ENCODE data around the gene SORCS1.

Gene SORCS1

GRCh38 chr10:106765928-106766327 lies 398.6 kb downstream of the SORCS1 start (continued):
- TF ChIP-seq ZBTB10 (tag by site-specific recombination; IDR thresholded peaks at IDR 0.05) (no peak), ZNF510 (tag by site-specific recombination; IDR thresholded peaks at IDR 0.05; ENCODE audit: insufficient replicate concordance) (no peak), ZXDB (tag by site-specific recombination; IDR thresholded peaks at IDR 0.05) (no peak), ZNF704 (tag by site-specific recombination; IDR thresholded peaks at IDR 0.05) (no peak), ZSCAN30 (tag by site-specific recombination; IDR thresholded peaks at IDR 0.05) (no peak), ZNF404 (tag by site-specific recombination; IDR thresholded peaks at IDR 0.05) (no peak), ZNF10 (tag by site-specific recombination; IDR thresholded peaks at IDR 0.05) (no peak), MZF1 (tag by site-specific recombination; IDR thresholded peaks at IDR 0.05; ENCODE audit: borderline replicate concordance) (no peak), EGR2 (tag by site-specific recombination; IDR thresholded peaks at IDR 0.05; ENCODE audit: low read depth) (no peak), GFI1B (tag by site-specific recombination; IDR thresholded peaks at IDR 0.05) (no peak), ZEB2 (tag by site-specific recombination; IDR thresholded peaks at IDR 0.05) (no peak), ZNF239 (tag by site-specific recombination; IDR thresholded peaks at IDR 0.05) (no peak), ZNF140 (tag by site-specific recombination; IDR thresholded peaks at IDR 0.05) (no peak), HOXC10 (CRISPR knock-in tag; IDR thresholded peaks at IDR 0.05) (no peak), ZNF660 (tag by site-specific recombination; IDR thresholded peaks at IDR 0.05) (no peak), ZNF76 (tag by site-specific recombination; IDR thresholded peaks at IDR 0.05; ENCODE audit: borderline replicate concordance, low read depth) (no peak)

GRCh38 chr10:106765241-106765754 lies 399.2 kb downstream of the SORCS1 start:
- CTCF ChIA-PET: interaction anchor here (0.5 to 1.5 kb wide), 2 partner anchors 60 to 67 kb away, joined by 3 to 6 read pairs; no protein-coding TSS in a partner anchor
- Histone ChIP-seq H3K36me3 (ENCODE audit: control insufficient read depth in 2 of 2, insufficient read depth in 1 of 2, low read length in 2 of 2) (no peaks in the 10 kb centered on the region), H3K9me3 (ENCODE audit: control insufficient read depth, insufficient read depth, low read depth, low read length) (no peaks in the 10 kb centered on the region), H3K4me3 (ENCODE audit: low read depth, low read length) (no peak overlapping the region), H3K27ac (ENCODE audit: extremely low read depth, low read depth, low read length) (no peak overlapping the region), H3K4me1 (ENCODE audit: control insufficient read depth, insufficient read depth, low read length) (no peaks in the 10 kb centered on the region)
- POLR2A ChIA-PET: no interaction called here
- TF ChIP-seq OSR2 (tag by site-specific recombination; IDR thresholded peaks at IDR 0.05) (no peak), ZNF112 (tag by site-specific recombination; IDR thresholded peaks at IDR 0.05) (no peak), ZNF394 (tag by site-specific recombination; IDR thresholded peaks at IDR 0.05; ENCODE audit: borderline replicate concordance) (no peak), ZNF645 (tag by site-specific recombination; IDR thresholded peaks at IDR 0.05) (no peak), ZNF580 (tag by site-specific recombination; IDR thresholded peaks at IDR 0.05) (no peak), AEBP2 (tag by site-specific recombination; IDR thresholded peaks at IDR 0.05; ENCODE audit: borderline replicate concordance) (no peak), ZNF214 (tag by site-specific recombination; IDR thresholded peaks at IDR 0.05; ENCODE audit: borderline replicate concordance) (no peak), ZIC2 (tag by site-specific recombination; IDR thresholded peaks at IDR 0.05) (no peak), ZBTB20 (tag by site-specific recombination; IDR thresholded peaks at IDR 0.05) (no peak), ZNF704 (tag by site-specific recombination; IDR thresholded peaks at IDR 0.05) (no peak), ZNF701 (tag by site-specific recombination; IDR thresholded peaks at IDR 0.05) (no peak), ZNF843 (tag by site-specific recombination; IDR thresholded peaks at IDR 0.05) (no peak), ZNF549 (tag by site-specific recombination; IDR thresholded peaks at IDR 0.05) (no peak), ZNF660 (tag by site-specific recombination; IDR thresholded peaks at IDR 0.05) (no peak)

Data from HEK293 (cell line).